ENCODE results near the gene PTK6. TPM values are rescaled to one million over a fixed set of nuclear protein-coding genes. Genes with fewer than 3 reads are reported as not detected.
"Not testable (repeated sequence)": the region's sequence is repeated elsewhere in the genome, so short reads cannot be mapped to it uniquely, and the experiment has no call there.

The PTK6 gene
- polyA plus RNA-seq, 3 donors = 0.80 to 1.7 (median 1.2) TPM

GRCh38 chr20:63559485-63560332, 22.5 kb upstream of the PTK6 start:
- not testable (repeated sequence) for DNase-seq

GRCh38 chr20:63558804-63559484, 21.8 kb upstream of the PTK6 start:
- DNase-seq = no peak

- no peak for DNase-seq
These were observed 20.3 kb upstream of the PTK6 start for GRCh38 chr20:63557481-63557891.

GRCh38 chr20:63556873-63557478, 19.8 kb upstream of the PTK6 start:
- DNase-seq = no peak

- DNase-seq = no peak
These were observed 18.6 kb upstream of the PTK6 start for GRCh38 chr20:63555661-63556381.

GRCh38 chr20:63554361-63555278, 17.4 kb upstream of the PTK6 start:
- DNase-seq = no peak

- DNase-seq = peak; percentile 77
These were observed 16.7 kb upstream of the PTK6 start, which contains the start of gene FNDC11 for GRCh38 chr20:63553933-63554290. Gene FNDC11, plus strand, starts transcription at chr20:63554159. Its CDS starts 1,505 bp downstream, at chr20:63555664.

GRCh38 chr20:63553251-63553932, 16.2 kb upstream of the PTK6 start:
- DNase-seq = peak; percentile 62

- DNase-seq = no peak
These were observed 15.5 kb upstream of the PTK6 start for GRCh38 chr20:63552481-63553249.

GRCh38 chr20:63551068-63551467, 13.9 kb upstream of the PTK6 start:
- no peak for DNase-seq

GRCh38 chr20:63549679-63550282, 12.6 kb upstream of the PTK6 start:
- DNase-seq = no peak

- no peak for DNase-seq
These were observed 11.8 kb upstream of the PTK6 start for GRCh38 chr20:63549019-63549418.

GRCh38 chr20:63548542-63548941, 11.4 kb upstream of the PTK6 start:
- DNase-seq = no peak

GRCh38 chr20:63547725-63548480, 10.7 kb upstream of the PTK6 start, which contains the start of gene SRMS:
Gene SRMS, minus strand, starts transcription at chr20:63547749. Its CDS starts 286 bp downstream, at chr20:63547463.
- no peak for DNase-seq

GRCh38 chr20:63546956-63547724, 10.0 kb upstream of the PTK6 start:
- no peak for DNase-seq

GRCh38 chr20:63546256-63546955, 9.2 kb upstream of the PTK6 start:
- no peak for DNase-seq

GRCh38 chr20:63545814-63546213, 8.6 kb upstream of the PTK6 start:
- DNase-seq = no peak

All from renal pelvis (tissue), 4 donors.